Neuronal stem cell (in vitro differentiated cells): Measurements from ENCODE around the gene TMEM114.
"Not testable (repeated sequence)": the region's sequence is repeated elsewhere in the genome, so short reads cannot be mapped to it uniquely, and the experiment has no call there.

Source experiments
- DNase-seq: peaks from one replicate; pipeline ENCODE4 v3.0.0-alpha.2; 2013; ENCODE audit warnings: low spot score
- H2AFZ ChIP-seq: one replicate; pipeline ENCODE4 v1.6.1; 2013; ENCODE audit warnings: mild to moderate bottlenecking, low read length, inconsistent platforms
- H2AK5ac ChIP-seq: 2 replicates; pipeline ENCODE4 v1.6.1; 2013; ENCODE audit warnings: low read depth, mild to moderate bottlenecking, inconsistent platforms, low read length, moderate library complexity, mixed read lengths
- H2BK120ac ChIP-seq: 2 replicates; pipeline ENCODE4 v1.6.1; 2013; ENCODE audit warnings: low read depth, mild to moderate bottlenecking, inconsistent platforms, low read length, moderate library complexity, mixed read lengths
- H2BK12ac ChIP-seq: one replicate; pipeline ENCODE4 v1.6.1; 2013; ENCODE audit warnings: low read length, inconsistent platforms
- H2BK15ac ChIP-seq: 2 replicates; pipeline ENCODE4 v1.6.1; 2013; ENCODE audit warnings: mild to moderate bottlenecking, low read length, inconsistent platforms, mixed read lengths
- H2BK5ac ChIP-seq: one replicate; pipeline ENCODE4 v1.6.1; 2013; ENCODE audit warnings: inconsistent platforms, mild to moderate bottlenecking, low read length, moderate library complexity
- H3K14ac ChIP-seq: one replicate; pipeline ENCODE4 v1.6.1; 2013; ENCODE audit warnings: low read length, inconsistent platforms
- H3K18ac ChIP-seq: 2 replicates; pipeline ENCODE4 v1.6.1; 2013; ENCODE audit warnings: low read length, inconsistent platforms
- H3K23ac ChIP-seq: 2 replicates; pipeline ENCODE4 v1.6.1; 2013; ENCODE audit warnings: low read depth, mild to moderate bottlenecking, mixed read lengths, low read length, inconsistent platforms; ENCODE audit not compliant: poor library complexity
- H3K27ac ChIP-seq: replicated peaks from 3 replicates; pipeline ENCODE4 v1.5.1; 2013; ENCODE audit warnings: low read length, inconsistent platforms
- H3K27me3 ChIP-seq, 3 experiments: 2 replicates each; pipeline ENCODE4 v1.6.1; 2013; ENCODE audit warnings: low read length in 3 of 3, mild to moderate bottlenecking in 2 of 3, inconsistent platforms in 1 of 3, low read depth in 1 of 3, mixed read lengths in 1 of 3, moderate library complexity in 1 of 3; ENCODE audit not compliant: control insufficient read depth in 3 of 3, insufficient read depth in 3 of 3
- H3K36me3 ChIP-seq, 2 donors: replicated peaks in 1 of 2; 2 replicates each; pipeline ENCODE4 v1.6.1; 2013; ENCODE audit warnings: low read length in 2 of 2; ENCODE audit not compliant: control insufficient read depth in 2 of 2, insufficient read depth in 2 of 2
- H3K4ac ChIP-seq: 2 replicates; pipeline ENCODE4 v1.6.1; 2013; ENCODE audit warnings: inconsistent platforms, mild to moderate bottlenecking, low read length, moderate library complexity
- H3K4me1 ChIP-seq, 2 donors: 1 replicate in 1 of 2; 2 replicates in 1 of 2; pipeline ENCODE4 v1.6.1; 2013; ENCODE audit warnings: low read length in 2 of 2, low read depth in 1 of 2; ENCODE audit not compliant: control insufficient read depth in 2 of 2, insufficient read depth in 1 of 2
- H3K4me2 ChIP-seq: one replicate; pipeline ENCODE4 v1.6.1; 2013; ENCODE audit warnings: mild to moderate bottlenecking, low read length, inconsistent platforms; ENCODE audit not compliant: insufficient read depth, poor library complexity, severe bottlenecking
- H3K4me3 ChIP-seq, 2 donors: 2 replicates each; pipeline ENCODE4 v1.5.1; 2013; ENCODE audit warnings: low read length in 2 of 2, mild to moderate bottlenecking in 2 of 2, inconsistent platforms in 1 of 2, moderate library complexity in 1 of 2
- H3K79me1 ChIP-seq: one replicate; pipeline ENCODE4 v1.6.1; 2013; ENCODE audit warnings: low read depth, mild to moderate bottlenecking, inconsistent platforms, low read length, moderate library complexity
- H3K9ac ChIP-seq: one replicate; pipeline ENCODE4 v1.6.1; 2013; ENCODE audit warnings: mild to moderate bottlenecking, low read depth, low read length, inconsistent platforms; ENCODE audit not compliant: poor library complexity
- H3K9me3 ChIP-seq, 2 donors: replicated peaks in 1 of 2; 2 replicates each; pipeline versions ENCODE3 to v1.6.1; 2013; ENCODE audit warnings: low read length in 2 of 2, mild to moderate bottlenecking in 2 of 2, inconsistent platforms in 1 of 2, low read depth in 1 of 2, mixed read lengths in 1 of 2, moderate library complexity in 1 of 2; ENCODE audit not compliant: control insufficient read depth in 2 of 2, insufficient read depth in 1 of 2
- H4K8ac ChIP-seq: one replicate; pipeline ENCODE4 v1.6.1; 2013; ENCODE audit warnings: low read depth, mild to moderate bottlenecking, inconsistent platforms, low read length, moderate library complexity
- H4K91ac ChIP-seq: one replicate; pipeline ENCODE4 v1.6.1; 2013; ENCODE audit warnings: low read length, low read depth, mild to moderate bottlenecking, inconsistent platforms; ENCODE audit not compliant: poor library complexity
- WGBS, 2 donors: extraction: QIAGEN DNeasy Blood & Tissue Kit; methylation state at CpG; one replicate each; pipeline ENCODE4 v1.1.7; 2013; ENCODE audit warnings: missing lambda C conversion rate in 2 of 2, mixed read lengths in 1 of 2; ENCODE audit not compliant: insufficient read length in 2 of 2, insufficient replicate concordance in 1 of 2; ENCODE audit errors: extremely low coverage in 2 of 2; 5-methylcytosine and 5-hydroxymethylcytosine counted together

The TMEM114 gene

GRCh38 chr16:8572919-8573724, 17.2 kb downstream of the TMEM114 start:
- no peak for DNase-seq
- H3K4me3 ChIP-seq, result no peak overlapping the region

GRCh38 chr16:8572063-8572918, 18.0 kb downstream of the TMEM114 start:
- Histone ChIP-seq H2BK15ac (no peak overlapping the region), H2AK5ac (peak overlapping the region; percentile 29), H3K4me1 (peaks cover 23 to 28% of the 10 kb centered on the region in 2 donors), H2BK120ac (peak overlapping the region; percentile 77), H3K9ac (no peak overlapping the region), H2BK5ac (no peak overlapping the region), H3K9me3 (no peaks in the 10 kb centered on the region), H2AFZ (peak overlapping the region; percentile 70), H3K36me3 (no peaks in the 10 kb centered on the region), H3K27me3 (no peaks in the 10 kb centered on the region), H3K18ac (peak overlapping the region; percentile 76), H3K23ac (no peak overlapping the region), H3K4me2 (no peak overlapping the region), H3K4ac (no peak overlapping the region), H3K79me1 (no peaks in the 10 kb centered on the region), H4K91ac (no peak overlapping the region), H3K4me3 (no peak overlapping the region), H3K14ac (no peak overlapping the region), H3K27ac (peak overlapping the region; percentile 27), H2BK12ac (no peak overlapping the region), H4K8ac (no peak overlapping the region)
- DNase-seq, result no peak
- WGBS, 2 donors, result no CpG with 5 or more reads among the region's 11 CpGs

More at GRCh38 chr16:8572919-8573724, 17.2 kb downstream of the TMEM114 start:
- H3K18ac ChIP-seq, result no peak overlapping the region
- H3K4me1 ChIP-seq, result peaks cover 23 to 28% of the 10 kb centered on the region in 2 donors
- no peak overlapping the region for H4K8ac ChIP-seq
- H4K91ac ChIP-seq, result no peak overlapping the region
- H2BK120ac ChIP-seq, result no peak overlapping the region
- no peaks in the 10 kb centered on the region for H3K79me1 ChIP-seq
- H2BK15ac ChIP-seq, result no peak overlapping the region
- no peak overlapping the region for H2BK5ac ChIP-seq
- no CpG with 5 or more reads among the region's 7 CpGs for WGBS, 2 donors
- no peak overlapping the region for H2AK5ac ChIP-seq
- peaks cover 0 to 2% (median 0%) of the 10 kb centered on the region in 3 experiments for H3K27me3 ChIP-seq
- no peak overlapping the region for H3K23ac ChIP-seq
- no peaks in the 10 kb centered on the region for H3K36me3 ChIP-seq
- H3K4ac ChIP-seq, result no peak overlapping the region
- H3K4me2 ChIP-seq, result no peak overlapping the region
- peak overlapping the region; percentile 70 for H2AFZ ChIP-seq
- no peak overlapping the region for H3K9ac ChIP-seq
- no peaks in the 10 kb centered on the region for H3K9me3 ChIP-seq
- H2BK12ac ChIP-seq, result no peak overlapping the region
- H3K14ac ChIP-seq, result no peak overlapping the region
- no peak overlapping the region for H3K27ac ChIP-seq

GRCh38 chr16:8571061-8571596, 19.2 kb downstream of the TMEM114 start:
- Histone ChIP-seq H3K36me3 (no peaks in the 10 kb centered on the region), H3K23ac (no peak overlapping the region), H2BK15ac (no peak overlapping the region), H3K27me3 (no peaks in the 10 kb centered on the region), H2BK12ac (no peak overlapping the region), H2BK120ac (no peak overlapping the region), H3K18ac (no peak overlapping the region), H3K4me3 (peak overlapping the region in 1 of 2 donors; percentile 3), H2AK5ac (no peak overlapping the region), H3K14ac (no peak overlapping the region), H4K8ac (no peak overlapping the region), H3K79me1 (no peaks in the 10 kb centered on the region), H3K4me1 (peaks cover 23 to 28% of the 10 kb centered on the region in 2 donors), H4K91ac (no peak overlapping the region), H3K9me3 (no peaks in the 10 kb centered on the region), H3K4ac (no peak overlapping the region), H2AFZ (peak overlapping the region; percentile 26), H2BK5ac (no peak overlapping the region), H3K27ac (peak overlapping the region; percentile 2), H3K4me2 (no peak overlapping the region), H3K9ac (no peak overlapping the region)
- no CpG with 5 or more reads among the region's 6 CpGs for WGBS, 2 donors
- no peak for DNase-seq

GRCh38 chr16:8570393-8570792, 19.9 kb downstream of the TMEM114 start:
- not testable (repeated sequence) for H3K9me3 ChIP-seq, H3K4ac ChIP-seq, H2AK5ac ChIP-seq, H3K36me3 ChIP-seq, H3K9ac ChIP-seq, H3K4me2 ChIP-seq, H3K27me3 ChIP-seq, H4K91ac ChIP-seq, H2BK15ac ChIP-seq, DNase-seq, H3K27ac ChIP-seq, H2BK120ac ChIP-seq, H3K79me1 ChIP-seq, H3K4me3 ChIP-seq, H3K23ac ChIP-seq, H3K14ac ChIP-seq, H4K8ac ChIP-seq, H2BK12ac ChIP-seq, H2BK5ac ChIP-seq
- Histone ChIP-seq H3K4me1 (peaks cover 23 to 28% of the 10 kb centered on the region in 2 donors), H3K18ac (peak overlapping the region; percentile 8), H2AFZ (peak overlapping the region; percentile 26)
- WGBS, 2 donors, result no CpG with 5 or more reads among the region's 12 CpGs
